Measurements from ENCODE around the gene SETD6.
A peak's percentile ranks its signal among the peaks of the same experiment; 100 is the strongest.

The SETD6 gene

GRCh38 chr16:58509256-58510096 is 5.8 kb upstream of the SETD6 start:
- H3K36me3 ChIP-seq (replicated peaks): no peaks in the 10 kb centered on the region
- TF ChIP-seq CTCF (IDR thresholded peaks at IDR 0.05; ENCODE audit: low read depth, low read length, missing control alignments): no peak
- H3K27me3 ChIP-seq (replicated peaks): no peaks in the 10 kb centered on the region
- H3K27ac ChIP-seq: no peak overlapping the region
- in situ Hi-C loops (cut with HindIII; ENCODE audit: low pct_ligation_motif_present, low sequenced_read_pairs): no loop called here
- no peak overlapping the region for H3K4me3 ChIP-seq (ENCODE audit: low read depth, low read length)
- no peak for DNase-seq

- no peak overlapping the region for H3K4me3 ChIP-seq (ENCODE audit: low read depth, low read length)
- no peaks in the 10 kb centered on the region for H3K36me3 ChIP-seq (replicated peaks)
- no peak overlapping the region for H3K27ac ChIP-seq
- in situ Hi-C loops (cut with HindIII; ENCODE audit: low pct_ligation_motif_present, low sequenced_read_pairs): no loop called here
- no peaks in the 10 kb centered on the region for H3K27me3 ChIP-seq (replicated peaks)
- no peak for DNase-seq
- no peak for TF ChIP-seq CTCF (IDR thresholded peaks at IDR 0.05; ENCODE audit: low read depth, low read length, missing control alignments)
Measured at GRCh38 chr16:58510097-58510775, 5.1 kb upstream of the SETD6 start.

- no peaks in the 10 kb centered on the region for H3K27me3 ChIP-seq (replicated peaks)
- no peaks in the 10 kb centered on the region for H3K36me3 ChIP-seq (replicated peaks)
- DNase-seq: no peak
- no peak for TF ChIP-seq CTCF (IDR thresholded peaks at IDR 0.05; ENCODE audit: low read depth, low read length, missing control alignments)
- in situ Hi-C loops (cut with HindIII; ENCODE audit: low pct_ligation_motif_present, low sequenced_read_pairs): no loop called here
- H3K27ac ChIP-seq: no peak overlapping the region
- no peak overlapping the region for H3K4me3 ChIP-seq (ENCODE audit: low read depth, low read length)
Measured at GRCh38 chr16:58510776-58511628, 4.3 kb upstream of the SETD6 start.

GRCh38 chr16:58511933-58512815 is 3.1 kb upstream of the SETD6 start:
- no peak overlapping the region for H3K27ac ChIP-seq
- peak; percentile 91 for TF ChIP-seq CTCF (IDR thresholded peaks at IDR 0.05; ENCODE audit: low read depth, low read length, missing control alignments)
- no peaks in the 10 kb centered on the region for H3K36me3 ChIP-seq (replicated peaks)
- no peaks in the 10 kb centered on the region for H3K27me3 ChIP-seq (replicated peaks)
- peak; percentile 71 for DNase-seq
- in situ Hi-C loops (cut with HindIII; ENCODE audit: low pct_ligation_motif_present, low sequenced_read_pairs): no loop called here
- H3K4me3 ChIP-seq (ENCODE audit: low read depth, low read length): no peak overlapping the region

- no peak overlapping the region for H3K4me3 ChIP-seq (ENCODE audit: low read depth, low read length)
- DNase-seq: no peak
- H3K36me3 ChIP-seq (replicated peaks): peaks cover 15% of the 10 kb centered on the region
- H3K27ac ChIP-seq: no peak overlapping the region
- TF ChIP-seq CTCF (IDR thresholded peaks at IDR 0.05; ENCODE audit: low read depth, low read length, missing control alignments): no peak
- in situ Hi-C loops (cut with HindIII; ENCODE audit: low pct_ligation_motif_present, low sequenced_read_pairs): no loop called here
- H3K27me3 ChIP-seq (replicated peaks): no peaks in the 10 kb centered on the region
Measured at GRCh38 chr16:58513874-58514273, 1.4 kb upstream of the SETD6 start.
